ENCODE measurements around the gene DNAH10.

- TF ChIP-seq POLR2A (IDR thresholded peaks at IDR 0.05) (no peak), CTCF (IDR thresholded peaks at IDR 0.05 in 4 of 5, conservative IDR thresholded peaks at IDR 0.05 in 1 of 5) (no peak)
Measured at GRCh38 chr12:123828854-123829547, 66.9 kb downstream of the DNAH10 start.
